Esophagus (tissue), 2 donors: Measurements from ENCODE around the gene FAM170B. TPM values are rescaled to one million over a fixed set of nuclear protein-coding genes. Genes with fewer than 3 reads are reported as not detected.

Experiments
- H3K27ac ChIP-seq, 2 donors: one replicate each; pipeline ENCODE4 v1.5.1; 2013; ENCODE audit warnings: low read depth in 2 of 2, mild to moderate bottlenecking in 2 of 2, inconsistent platforms in 1 of 2, low read length in 1 of 2, moderate library complexity in 1 of 2
- H3K27me3 ChIP-seq, 2 donors: one replicate each; pipeline ENCODE4 v1.6.1; 2013; ENCODE audit warnings: low read length in 2 of 2, control low read depth in 1 of 2, mild to moderate bottlenecking in 1 of 2; ENCODE audit not compliant: insufficient read depth in 2 of 2, control insufficient read depth in 1 of 2
- H3K36me3 ChIP-seq, 2 donors: one replicate each; pipeline ENCODE4 v1.6.1; 2013; ENCODE audit warnings: low read length in 1 of 2; ENCODE audit not compliant: control insufficient read depth in 2 of 2, insufficient read depth in 2 of 2
- H3K4me1 ChIP-seq, 2 donors: one replicate each; pipeline ENCODE4 v1.6.1; 2013; ENCODE audit warnings: low read length in 1 of 2; ENCODE audit not compliant: control insufficient read depth in 2 of 2, insufficient read depth in 2 of 2
- H3K4me3 ChIP-seq, 2 donors: one replicate each; pipeline ENCODE4 v1.5.1; 2013; ENCODE audit warnings: low read length in 2 of 2, mild to moderate bottlenecking in 2 of 2, low read depth in 1 of 2, moderate library complexity in 1 of 2
- H3K9me3 ChIP-seq, 2 donors: one replicate each; pipeline ENCODE4 v1.6.1; 2013; ENCODE audit warnings: mild to moderate bottlenecking in 2 of 2, low read depth in 1 of 2, low read length in 1 of 2, moderate library complexity in 1 of 2; ENCODE audit not compliant: control insufficient read depth in 2 of 2, insufficient read depth in 1 of 2
- WGBS, 2 donors: extraction: QIAGEN DNeasy Blood & Tissue Kit; methylation state at CpG; one replicate each; pipeline ENCODE4 v1.1.7; 2013; 5-methylcytosine and 5-hydroxymethylcytosine counted together
- polyA plus RNA-seq, 2 donors: library from polyadenylated mRNA; stranded (reverse); fragments of 200-250 nt; gene quantifications; one replicate each; pipeline ENCODE4 v1.2.3, GENCODE V29; 2013
- donor health status: healthy with polysubstance abuse.
- donor health status: Bipolar disorder and iron deficiency.

The FAM170B gene
- polyA plus RNA-seq: not detected

GRCh38 chr10:49133706-49134248 lies at the start of gene FAM170B:
Gene FAM170B, minus strand, starts transcription at chr10:49134021. Its CDS starts 103 bp downstream, at chr10:49133918.
- Histone ChIP-seq H3K27ac (no peak within 1 kb of the TSS), H3K4me3 (no peak within 1 kb of the TSS), H3K27me3 (no peaks in the 10 kb centered on the region), H3K4me1 (no peaks in the 10 kb centered on the region), H3K9me3 (no peaks in the 10 kb centered on the region), H3K36me3 (no peaks in the 10 kb centered on the region)
- WGBS, 2 donors: 73 to 75% methylated on average over 5 of the region's 5 CpGs

- H3K4me1 ChIP-seq: peaks cover 0 to 3% of the 10 kb centered on the region in 2 donors
- 74 to 88% methylated on average over 4 of the region's 4 CpGs for WGBS, 2 donors
- no peaks in the 10 kb centered on the region for H3K36me3 ChIP-seq
- no peaks in the 10 kb centered on the region for H3K9me3 ChIP-seq
- H3K27ac ChIP-seq: no peak overlapping the region
- no peak overlapping the region for H3K4me3 ChIP-seq
- H3K27me3 ChIP-seq: no peaks in the 10 kb centered on the region
These were observed 49.0 kb upstream of the FAM170B start for GRCh38 chr10:49182776-49183175.

GRCh38 chr10:49180444-49180860 lies 46.6 kb upstream of the FAM170B start:
- 38 to 39% methylated on average over 3 of the region's 3 CpGs for WGBS, 2 donors
- H3K27ac ChIP-seq: no peak overlapping the region
- no peaks in the 10 kb centered on the region for H3K36me3 ChIP-seq
- H3K4me3 ChIP-seq: no peak overlapping the region
- H3K4me1 ChIP-seq: no peaks in the 10 kb centered on the region
- H3K27me3 ChIP-seq: no peaks in the 10 kb centered on the region
- no peaks in the 10 kb centered on the region for H3K9me3 ChIP-seq

GRCh38 chr10:49179699-49180443 lies 46.0 kb upstream of the FAM170B start:
- Histone ChIP-seq H3K27ac (no peak overlapping the region), H3K4me3 (no peak overlapping the region), H3K36me3 (no peaks in the 10 kb centered on the region), H3K27me3 (no peaks in the 10 kb centered on the region), H3K4me1 (no peaks in the 10 kb centered on the region), H3K9me3 (no peaks in the 10 kb centered on the region)
- 63 to 70% methylated on average over 10 of the region's 10 CpGs for WGBS, 2 donors

GRCh38 chr10:49178489-49179471 lies 45.0 kb upstream of the FAM170B start:
- H3K9me3 ChIP-seq: no peaks in the 10 kb centered on the region
- WGBS, 2 donors: 86 to 92% methylated on average over 6 of the region's 6 CpGs
- no peak overlapping the region for H3K4me3 ChIP-seq
- H3K27ac ChIP-seq: no peak overlapping the region
- H3K27me3 ChIP-seq: no peaks in the 10 kb centered on the region
- H3K4me1 ChIP-seq: no peaks in the 10 kb centered on the region
- no peaks in the 10 kb centered on the region for H3K36me3 ChIP-seq

- Histone ChIP-seq H3K4me1 (no peaks in the 10 kb centered on the region), H3K27me3 (no peaks in the 10 kb centered on the region), H3K36me3 (no peaks in the 10 kb centered on the region), H3K27ac (peak overlapping the region in 1 of 2 donors; percentile 29), H3K4me3 (no peak overlapping the region), H3K9me3 (no peaks in the 10 kb centered on the region)
- 56 to 64% methylated on average over 9 of the region's 9 CpGs for WGBS, 2 donors
These were observed 43.9 kb upstream of the FAM170B start for GRCh38 chr10:49177391-49178355.

GRCh38 chr10:49176310-49177268 lies 42.8 kb upstream of the FAM170B start:
- Histone ChIP-seq H3K4me1 (no peaks in the 10 kb centered on the region), H3K27me3 (no peaks in the 10 kb centered on the region), H3K4me3 (no peak overlapping the region), H3K36me3 (no peaks in the 10 kb centered on the region), H3K9me3 (no peaks in the 10 kb centered on the region), H3K27ac (no peak overlapping the region)
- 87 to 90% methylated on average over 19 of the region's 19 CpGs for WGBS, 2 donors

GRCh38 chr10:49175587-49176309 lies 41.9 kb upstream of the FAM170B start:
- Histone ChIP-seq H3K27ac (no peak overlapping the region), H3K4me3 (no peak overlapping the region), H3K36me3 (no peaks in the 10 kb centered on the region), H3K4me1 (no peaks in the 10 kb centered on the region), H3K27me3 (no peaks in the 10 kb centered on the region), H3K9me3 (no peaks in the 10 kb centered on the region)
- 95% methylated on average over 8 of the region's 8 CpGs for WGBS, 2 donors
